Fibroblast of lung (primary cell): ENCODE results near the gene NUP98. TPM values are rescaled to one million over a fixed set of nuclear protein-coding genes. Genes with fewer than 3 reads are reported as not detected.

Source experiments
- DNase-seq, 2 donors: peaks; one replicate each; pipeline versions ENCODE4 v3.0.0 to v3.0.0-alpha.2; 2010; ENCODE audit warnings: low read depth in 2 of 2
- H2AFZ ChIP-seq: 2 replicates; pipeline ENCODE4 v1.5.1; 2012; ENCODE audit warnings: low read length, control low read depth, inconsistent platforms
- H3K27ac ChIP-seq: 2 replicates; pipeline ENCODE4 v1.5.1; 2011; ENCODE audit warnings: low read length, control low read depth; ENCODE audit not compliant: insufficient read depth
- H3K27me3 ChIP-seq: 2 replicates; pipeline ENCODE4 v1.5.1; 2011; ENCODE audit warnings: mild to moderate bottlenecking, low read length; ENCODE audit not compliant: control insufficient read depth, insufficient read depth
- H3K36me3 ChIP-seq: 2 replicates; pipeline ENCODE4 v1.5.1; 2011; ENCODE audit warnings: low read length; ENCODE audit not compliant: control insufficient read depth, insufficient read depth
- H3K4me1 ChIP-seq: 2 replicates; pipeline ENCODE4 v1.5.1; 2011; ENCODE audit warnings: low read length; ENCODE audit not compliant: control insufficient read depth, insufficient read depth; ENCODE audit errors: extremely low read depth
- H3K4me2 ChIP-seq: 2 replicates; pipeline ENCODE4 v1.5.1; 2011; ENCODE audit warnings: low read length, control low read depth; ENCODE audit not compliant: insufficient read depth; ENCODE audit errors: extremely low read depth
- H3K4me3 ChIP-seq, 4 experiments: fragments of 200-600 bp in 1 of 4; sonication (generic) in 1 of 4; replicated peaks in 1 of 4; 2 replicates each; pipeline ENCODE4 v1.5.1; 2011 to 2016; ENCODE audit warnings: low read length in 4 of 4, low read depth in 3 of 4, mild to moderate bottlenecking in 3 of 4, control low read depth in 2 of 4, inconsistent platforms in 1 of 4, mixed read lengths in 1 of 4; ENCODE audit not compliant: insufficient read depth in 1 of 4; ENCODE audit errors: control extremely low read depth in 1 of 4
- H3K79me2 ChIP-seq: 2 replicates; pipeline ENCODE4 v1.5.1; 2012; ENCODE audit warnings: mild to moderate bottlenecking, low read length, inconsistent platforms; ENCODE audit not compliant: control insufficient read depth, insufficient read depth
- H3K9ac ChIP-seq: 2 replicates; pipeline ENCODE4 v1.5.1; 2011; ENCODE audit warnings: mild to moderate bottlenecking, low read length, control low read depth; ENCODE audit not compliant: insufficient read depth
- H3K9me3 ChIP-seq: 2 replicates; pipeline ENCODE4 v1.5.1; 2012; ENCODE audit warnings: low read depth, low read length; ENCODE audit not compliant: control insufficient read depth, insufficient read depth
- H4K20me1 ChIP-seq: 2 replicates; pipeline ENCODE4 v1.5.1; 2011; ENCODE audit warnings: low read length; ENCODE audit not compliant: control insufficient read depth, insufficient read depth; ENCODE audit errors: extremely low read depth
- EZH2 ChIP-seq: IDR thresholded peaks from 2 replicates; pipeline ENCODE4 v1.5.1; 2012; ENCODE audit warnings: low read length, control low read depth, mild to moderate bottlenecking; ENCODE audit errors: missing control alignments
- polyA plus RNA-seq, 2 donors: library from polyadenylated mRNA; depleted of rRNA in 1 of 2; stranded (reverse) in 1 of 2; unstranded in 1 of 2; fragments of >200 nt; gene quantifications; 2 replicates each; pipeline ENCODE4 v1.2.1, GENCODE V29; 2011 to 2012; ENCODE audit warnings: missing spikeins in 1 of 2
- total RNA-seq: library from RNA; depleted of rRNA; stranded (reverse); fragments of >200 nt; gene quantifications from 2 replicates; pipeline ENCODE4 v1.2.1, GENCODE V29; 2014
- TF ChIP-seq, protein P1 (sequence below), 2 donors: IDR thresholded peaks in 1 of 2; conservative IDR thresholded peaks in 1 of 2; 1 replicate in 1 of 2; 2 replicates in 1 of 2; pipeline ENCODE4 v1.5.1; 2011 to 2012; ENCODE audit warnings: low read length in 2 of 2, control low read depth in 1 of 2, inconsistent platforms in 1 of 2, low read depth in 1 of 2, mild to moderate bottlenecking in 1 of 2

The NUP98 gene
- total and polyA plus RNA-seq, 2 donors (not counting 1 experiment from before 2014, with no cell fraction given), result 60.6 to 99.6 TPM

DNA sequence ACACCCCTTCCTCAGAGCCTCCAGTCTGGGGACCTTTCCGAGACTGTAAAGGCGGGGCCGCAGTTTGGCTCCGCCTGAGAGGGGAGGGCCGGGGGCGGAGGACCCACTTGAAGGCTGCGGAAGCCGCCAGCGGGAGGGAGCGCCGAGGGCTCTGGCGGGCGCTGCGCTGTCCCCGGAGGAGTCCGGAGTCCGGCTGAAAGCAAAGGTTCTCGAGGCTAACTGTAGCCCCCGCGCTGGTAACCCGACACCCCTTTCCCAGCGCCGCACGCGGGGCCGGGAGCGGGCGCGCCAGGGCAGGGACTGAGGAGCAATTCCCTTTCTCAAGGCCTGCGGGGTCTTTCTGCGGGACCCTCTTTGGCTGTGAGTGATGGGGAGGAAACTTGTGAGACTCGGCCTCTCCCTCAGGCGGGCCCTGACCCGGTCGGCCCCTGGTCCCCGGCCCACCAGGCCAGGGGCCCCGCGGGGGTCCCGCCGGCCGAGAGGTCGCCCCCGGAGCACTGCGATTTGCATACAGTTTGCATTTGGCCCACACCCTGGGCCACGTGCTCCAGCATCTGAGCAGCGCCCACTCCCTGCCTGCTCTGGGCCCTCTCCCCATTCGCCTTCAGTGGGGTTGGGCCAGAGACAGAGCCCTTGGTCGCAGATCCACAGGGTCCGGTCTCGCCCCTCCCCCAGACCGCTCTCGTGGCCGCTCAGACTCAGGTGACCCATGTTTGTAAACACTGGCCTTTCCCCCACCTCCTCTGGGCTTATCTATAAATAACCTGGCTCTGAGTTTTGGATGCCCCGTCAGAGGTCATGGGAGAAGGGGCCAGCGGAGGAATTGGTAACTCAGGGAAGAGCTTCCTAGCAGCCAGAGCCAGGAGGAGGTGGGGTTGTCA is 155.0 kb downstream of the NUP98 start:
- Histone ChIP-seq H4K20me1 (no peaks in the 10 kb centered on the region), H3K4me2 (peak overlapping the region; percentile 93), H3K27ac (no peak overlapping the region), H3K4me3 (peak overlapping the region; percentile 46 to 58 (median 48)), H3K9ac (peak overlapping the region; percentile 16), H2AFZ (peak overlapping the region; percentile 13), H3K27me3 (peaks cover 4% of the 10 kb centered on the region), H3K79me2 (no peaks in the 10 kb centered on the region), H3K36me3 (no peaks in the 10 kb centered on the region), H3K4me1 (no peaks in the 10 kb centered on the region), H3K9me3 (no peaks in the 10 kb centered on the region)
- TF ChIP-seq, protein P1, sequence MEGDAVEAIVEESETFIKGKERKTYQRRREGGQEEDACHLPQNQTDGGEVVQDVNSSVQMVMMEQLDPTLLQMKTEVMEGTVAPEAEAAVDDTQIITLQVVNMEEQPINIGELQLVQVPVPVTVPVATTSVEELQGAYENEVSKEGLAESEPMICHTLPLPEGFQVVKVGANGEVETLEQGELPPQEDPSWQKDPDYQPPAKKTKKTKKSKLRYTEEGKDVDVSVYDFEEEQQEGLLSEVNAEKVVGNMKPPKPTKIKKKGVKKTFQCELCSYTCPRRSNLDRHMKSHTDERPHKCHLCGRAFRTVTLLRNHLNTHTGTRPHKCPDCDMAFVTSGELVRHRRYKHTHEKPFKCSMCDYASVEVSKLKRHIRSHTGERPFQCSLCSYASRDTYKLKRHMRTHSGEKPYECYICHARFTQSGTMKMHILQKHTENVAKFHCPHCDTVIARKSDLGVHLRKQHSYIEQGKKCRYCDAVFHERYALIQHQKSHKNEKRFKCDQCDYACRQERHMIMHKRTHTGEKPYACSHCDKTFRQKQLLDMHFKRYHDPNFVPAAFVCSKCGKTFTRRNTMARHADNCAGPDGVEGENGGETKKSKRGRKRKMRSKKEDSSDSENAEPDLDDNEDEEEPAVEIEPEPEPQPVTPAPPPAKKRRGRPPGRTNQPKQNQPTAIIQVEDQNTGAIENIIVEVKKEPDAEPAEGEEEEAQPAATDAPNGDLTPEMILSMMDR (conservative IDR thresholded peaks at IDR 0.05 in 1 of 2, IDR thresholded peaks at IDR 0.05 in 1 of 2; ENCODE audit: low read depth in 1 of 2, low read length in 2 of 2), result no peak
- TF ChIP-seq EZH2, result no peak
- DNase-seq, result peak; percentile 63 to 82

DNA sequence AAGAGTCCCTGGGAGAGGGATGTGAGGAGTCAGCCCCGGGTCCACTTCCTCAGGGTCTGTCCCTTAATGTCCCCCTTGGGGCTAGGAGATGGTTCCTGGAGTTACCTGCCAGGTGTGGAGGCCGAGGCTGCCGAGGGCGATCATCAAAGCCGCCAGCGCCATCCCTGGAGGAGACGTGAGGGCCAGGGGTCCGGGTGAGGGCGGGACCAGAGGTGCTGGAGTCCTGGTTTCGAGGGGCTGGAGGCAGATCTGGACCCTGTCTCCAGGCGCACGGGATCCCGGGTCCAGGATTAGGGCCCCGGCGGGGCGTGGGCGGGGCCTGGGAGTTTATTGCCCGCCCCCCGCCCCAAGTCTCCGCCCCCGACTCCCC is 155.7 kb downstream of the NUP98 start, which contains the start of gene ART5:
Gene ART5, minus strand, starts transcription at position 292 of the 370 bp plus-strand sequence. Its CDS starts 130 bp downstream, at position 162.
- Histone ChIP-seq H3K79me2 (no peaks in the 10 kb centered on the region), H4K20me1 (no peaks in the 10 kb centered on the region), H3K36me3 (no peaks in the 10 kb centered on the region), H3K4me1 (no peaks in the 10 kb centered on the region), H3K9ac (peak within 1 kb of the TSS; percentile 16), H3K4me3 (peak within 1 kb of the TSS; percentile 46 to 58 (median 48)), H3K4me2 (peak within 1 kb of the TSS; percentile 93), H3K9me3 (no peaks in the 10 kb centered on the region), H2AFZ (peak within 1 kb of the TSS; percentile 13), H3K27ac (no peak within 1 kb of the TSS), H3K27me3 (peaks cover 4% of the 10 kb centered on the region)
- DNase-seq, result no peak
- TF ChIP-seq EZH2, result no peak
- TF ChIP-seq, protein P1 (conservative IDR thresholded peaks at IDR 0.05 in 1 of 2, IDR thresholded peaks at IDR 0.05 in 1 of 2; ENCODE audit: low read depth in 1 of 2, low read length in 2 of 2), result no peak

DNA sequence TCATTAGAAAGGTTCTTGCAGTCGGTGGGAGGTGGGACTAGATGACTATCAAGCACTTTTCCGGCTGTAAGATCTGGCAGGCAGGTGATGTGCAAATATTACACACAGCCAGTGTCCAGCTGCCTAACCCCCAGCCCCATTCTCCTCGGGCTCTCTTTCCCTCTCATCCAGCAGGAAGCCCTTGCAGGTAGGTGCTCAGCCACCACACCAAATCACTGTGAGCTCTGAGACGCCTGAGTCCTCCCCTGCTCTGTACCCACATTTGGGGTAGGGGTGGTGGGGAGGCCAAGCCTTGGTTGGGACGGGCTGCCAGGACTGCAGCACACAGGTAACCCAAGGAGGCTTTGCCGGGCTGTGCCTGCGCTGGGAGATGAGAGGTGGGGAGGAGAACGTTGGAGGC is 156.2 kb downstream of the NUP98 start:
- no peak for TF ChIP-seq EZH2
- TF ChIP-seq, protein P1 (conservative IDR thresholded peaks at IDR 0.05 in 1 of 2, IDR thresholded peaks at IDR 0.05 in 1 of 2; ENCODE audit: low read depth in 1 of 2, low read length in 2 of 2), result no peak
- no peaks in the 10 kb centered on the region for H3K4me1 ChIP-seq

More for the DNA sequence above, 156.2 kb downstream of the NUP98 start:
- H3K36me3 ChIP-seq, result no peaks in the 10 kb centered on the region
- H3K4me2 ChIP-seq, result no peak overlapping the region
- no peaks in the 10 kb centered on the region for H3K79me2 ChIP-seq
- H3K4me3 ChIP-seq, result no peak overlapping the region
- H4K20me1 ChIP-seq, result no peaks in the 10 kb centered on the region
- H3K27ac ChIP-seq, result no peak overlapping the region
- H3K27me3 ChIP-seq, result peaks cover 4% of the 10 kb centered on the region
- H3K9me3 ChIP-seq, result no peaks in the 10 kb centered on the region
- no peak for DNase-seq
- no peak overlapping the region for H3K9ac ChIP-seq
- no peak overlapping the region for H2AFZ ChIP-seq
